Neutrophil (primary cell): ENCODE measurements around the gene PLEKHA7.

Experiments used
- H3K27ac ChIP-seq: fragments of 200-600 bp; sonication (generic); 2 replicates; pipeline ENCODE4 v1.5.1; 2016; ENCODE audit warnings: mild to moderate bottlenecking, moderate library complexity
- H3K27me3 ChIP-seq: fragments of 200-600 bp; sonication (generic); 2 replicates; pipeline ENCODE4 v1.6.0; 2016; ENCODE audit warnings: mild to moderate bottlenecking
- H3K36me3 ChIP-seq: fragments of 200-600 bp; sonication (generic); 2 replicates; pipeline ENCODE4 v1.5.1; 2017
- H3K4me1 ChIP-seq, 2 experiments: fragments of 200-600 bp in 1 of 2; sonication (generic) in 1 of 2; 1 replicate in 1 of 2; 2 replicates in 1 of 2; pipeline versions ENCODE4 v1.5.1 to v1.6.1; 2013 to 2016; ENCODE audit warnings: low read depth in 1 of 2, low read length in 1 of 2, mild to moderate bottlenecking in 1 of 2, moderate library complexity in 1 of 2; ENCODE audit not compliant: control insufficient read depth in 1 of 2, insufficient read depth in 1 of 2
- H3K4me3 ChIP-seq, 2 experiments: fragments of 200-600 bp in 1 of 2; sonication (generic) in 1 of 2; 1 replicate in 1 of 2; 2 replicates in 1 of 2; pipeline ENCODE4 v1.5.1; 2013 to 2016; ENCODE audit warnings: low read depth in 1 of 2, low read length in 1 of 2, mild to moderate bottlenecking in 1 of 2, moderate library complexity in 1 of 2
- H3K9me3 ChIP-seq: fragments of 200-600 bp; sonication (generic); 2 replicates; pipeline ENCODE4 v1.5.1; 2016
- TF ChIP-seq, protein P1 (sequence below): fragments of 200-600 bp; sonication (generic); IDR thresholded peaks from 2 replicates; pipeline ENCODE4 v1.5.1; 2016; ENCODE audit warnings: antibody characterized with exemption

Gene PLEKHA7

DNA sequence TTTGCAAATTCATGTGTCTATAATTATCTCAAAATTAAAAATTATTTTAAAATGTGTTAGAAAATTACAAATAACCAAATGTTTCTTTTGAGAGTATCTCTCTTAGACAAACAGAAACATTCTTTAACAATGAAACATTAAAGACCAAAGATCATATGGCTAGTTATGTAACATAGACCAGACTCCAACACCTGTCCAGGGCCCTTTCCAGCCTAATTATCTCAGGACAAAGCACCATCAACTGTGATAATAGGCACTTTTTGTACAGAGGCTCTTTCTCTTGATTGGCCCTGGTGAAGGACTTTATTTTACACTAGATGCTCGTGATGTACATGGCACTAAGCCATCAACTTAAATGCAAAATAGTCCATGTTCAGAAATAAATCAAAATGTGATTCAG lies 5.0 kb upstream of the PLEKHA7 start:
- Histone ChIP-seq H3K9me3 (no peaks in the 10 kb centered on the region), H3K27me3 (peaks cover 73% of the 10 kb centered on the region), H3K27ac (no peak overlapping the region), H3K36me3 (no peaks in the 10 kb centered on the region), H3K4me1 (peaks cover 3 to 5% of the 10 kb centered on the region in 2 experiments), H3K4me3 (no peak overlapping the region)
- TF ChIP-seq, protein P1, sequence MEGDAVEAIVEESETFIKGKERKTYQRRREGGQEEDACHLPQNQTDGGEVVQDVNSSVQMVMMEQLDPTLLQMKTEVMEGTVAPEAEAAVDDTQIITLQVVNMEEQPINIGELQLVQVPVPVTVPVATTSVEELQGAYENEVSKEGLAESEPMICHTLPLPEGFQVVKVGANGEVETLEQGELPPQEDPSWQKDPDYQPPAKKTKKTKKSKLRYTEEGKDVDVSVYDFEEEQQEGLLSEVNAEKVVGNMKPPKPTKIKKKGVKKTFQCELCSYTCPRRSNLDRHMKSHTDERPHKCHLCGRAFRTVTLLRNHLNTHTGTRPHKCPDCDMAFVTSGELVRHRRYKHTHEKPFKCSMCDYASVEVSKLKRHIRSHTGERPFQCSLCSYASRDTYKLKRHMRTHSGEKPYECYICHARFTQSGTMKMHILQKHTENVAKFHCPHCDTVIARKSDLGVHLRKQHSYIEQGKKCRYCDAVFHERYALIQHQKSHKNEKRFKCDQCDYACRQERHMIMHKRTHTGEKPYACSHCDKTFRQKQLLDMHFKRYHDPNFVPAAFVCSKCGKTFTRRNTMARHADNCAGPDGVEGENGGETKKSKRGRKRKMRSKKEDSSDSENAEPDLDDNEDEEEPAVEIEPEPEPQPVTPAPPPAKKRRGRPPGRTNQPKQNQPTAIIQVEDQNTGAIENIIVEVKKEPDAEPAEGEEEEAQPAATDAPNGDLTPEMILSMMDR, result no peak

DNA sequence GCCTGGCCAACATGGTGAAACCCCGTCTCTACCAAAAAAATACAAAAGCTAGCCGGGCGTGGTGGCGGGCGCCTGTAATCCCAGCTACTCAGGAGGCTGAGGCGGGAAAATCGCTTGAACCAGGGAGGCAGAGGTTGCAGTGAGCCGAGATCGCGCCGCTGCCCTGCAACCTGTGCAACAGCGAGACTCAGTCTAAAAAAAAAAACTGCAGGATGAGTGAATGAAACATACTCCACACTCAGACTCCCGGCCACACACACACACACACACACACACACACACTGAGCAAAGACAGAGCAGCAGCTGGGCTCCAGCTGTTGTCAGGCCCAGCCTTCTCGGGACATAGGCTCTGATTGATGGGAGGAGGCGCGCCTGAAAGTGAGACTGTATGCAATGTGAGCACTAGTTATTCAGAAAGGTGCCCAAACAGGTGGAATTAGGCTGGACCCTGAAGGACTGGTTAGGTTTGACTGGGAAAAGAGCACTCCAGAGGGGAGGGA lies 1.5 kb upstream of the PLEKHA7 start:
- peaks cover 12 to 17% of the 10 kb centered on the region in 2 experiments for H3K4me1 ChIP-seq
- H3K9me3 ChIP-seq, result no peaks in the 10 kb centered on the region
- H3K4me3 ChIP-seq, result no peak overlapping the region
- H3K36me3 ChIP-seq, result no peaks in the 10 kb centered on the region
- no peak overlapping the region for H3K27ac ChIP-seq
- H3K27me3 ChIP-seq, result peaks cover 93% of the 10 kb centered on the region
- TF ChIP-seq, protein P1, result no peak

DNA sequence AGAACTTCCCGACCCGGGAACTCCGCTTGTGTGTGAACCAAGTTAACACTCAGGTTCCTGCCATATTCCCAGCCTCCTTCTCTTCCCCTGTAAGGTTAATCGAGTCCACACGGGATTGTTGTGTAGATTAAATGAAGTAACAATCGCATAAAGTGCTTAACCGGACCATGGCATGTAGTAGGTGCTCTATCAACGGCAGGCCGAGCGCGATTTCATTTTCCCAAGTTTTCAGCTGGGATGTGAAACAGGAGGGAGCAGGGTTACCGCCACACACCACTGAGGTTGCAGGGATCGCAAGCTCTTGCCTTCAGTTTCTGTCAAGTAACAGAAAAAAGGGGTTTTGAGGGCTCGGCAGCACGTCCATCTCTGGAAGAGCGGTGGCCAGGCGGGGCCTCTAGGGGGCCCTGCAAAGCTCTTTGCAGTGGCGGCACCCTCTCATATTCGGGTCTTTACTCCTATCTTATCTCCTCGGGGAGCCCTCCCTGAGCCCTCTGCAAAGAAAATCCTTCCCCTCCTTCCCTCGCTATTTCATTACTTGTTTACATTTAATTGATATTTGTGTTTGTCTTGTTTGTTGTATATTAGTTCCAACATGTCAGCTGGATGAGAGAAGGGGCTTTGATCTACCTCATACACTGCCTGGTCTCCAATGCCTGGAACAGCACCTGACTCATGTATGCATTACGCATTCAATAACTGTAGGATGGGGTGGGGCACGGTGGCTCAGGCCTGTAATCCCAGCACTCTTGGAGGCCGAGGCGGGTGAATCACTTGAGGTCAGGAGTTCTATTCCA lies 816 bp upstream of the PLEKHA7 start:
- Histone ChIP-seq H3K27me3 (peaks cover 100% of the 10 kb centered on the region), H3K27ac (no peak overlapping the region), H3K4me3 (peak overlapping the region; percentile 41 to 46), H3K9me3 (no peaks in the 10 kb centered on the region), H3K36me3 (no peaks in the 10 kb centered on the region), H3K4me1 (peaks cover 12 to 17% of the 10 kb centered on the region in 2 experiments)
- TF ChIP-seq, protein P1, result no peak

DNA sequence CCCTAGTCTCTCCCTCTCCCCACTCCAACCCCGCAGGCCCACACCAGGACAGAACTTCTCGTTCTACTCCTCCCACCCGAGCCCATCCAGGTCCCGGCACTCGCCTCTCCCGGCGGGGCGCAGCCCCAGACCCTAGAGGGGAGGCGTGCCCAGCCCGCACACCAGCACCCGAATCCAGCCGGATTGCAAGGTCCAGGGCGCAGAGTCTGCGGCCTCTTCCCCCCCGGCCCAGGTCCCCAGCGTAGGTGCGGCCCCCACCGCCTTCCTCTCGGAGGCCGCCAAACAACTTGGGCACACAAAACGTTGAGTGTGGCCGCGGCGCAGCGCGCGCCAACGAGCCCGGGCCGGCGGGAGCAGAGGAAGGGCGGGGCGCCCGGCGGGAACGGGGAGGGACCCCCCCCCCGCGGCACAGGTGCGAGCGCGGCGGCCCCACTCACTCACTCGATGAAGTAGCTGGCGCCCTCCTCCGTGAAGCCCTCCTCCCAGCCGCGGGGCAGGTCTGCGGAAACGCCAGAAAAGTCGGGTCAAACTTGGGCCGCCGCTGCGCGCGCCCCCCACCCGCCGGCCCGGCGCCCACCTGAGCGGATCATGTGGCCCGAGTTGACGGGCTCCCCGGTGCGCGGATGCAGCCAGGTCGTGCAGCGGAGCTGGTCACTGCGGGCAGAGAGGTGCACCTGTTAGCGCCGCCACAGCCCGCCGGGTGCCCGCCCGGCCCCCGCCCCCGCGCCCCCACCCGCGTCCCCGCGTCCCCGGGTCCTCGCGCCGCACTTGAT lies 480 bp downstream of the PLEKHA7 start:
- no peaks in the 10 kb centered on the region for H3K9me3 ChIP-seq
- TF ChIP-seq, protein P1, result no peak
- no peaks in the 10 kb centered on the region for H3K36me3 ChIP-seq
- H3K27ac ChIP-seq, result no peak overlapping the region
- H3K4me1 ChIP-seq, result peaks cover 12 to 17% of the 10 kb centered on the region in 2 experiments
- peaks cover 97% of the 10 kb centered on the region for H3K27me3 ChIP-seq
- peak overlapping the region; percentile 38 to 54 for H3K4me3 ChIP-seq

DNA sequence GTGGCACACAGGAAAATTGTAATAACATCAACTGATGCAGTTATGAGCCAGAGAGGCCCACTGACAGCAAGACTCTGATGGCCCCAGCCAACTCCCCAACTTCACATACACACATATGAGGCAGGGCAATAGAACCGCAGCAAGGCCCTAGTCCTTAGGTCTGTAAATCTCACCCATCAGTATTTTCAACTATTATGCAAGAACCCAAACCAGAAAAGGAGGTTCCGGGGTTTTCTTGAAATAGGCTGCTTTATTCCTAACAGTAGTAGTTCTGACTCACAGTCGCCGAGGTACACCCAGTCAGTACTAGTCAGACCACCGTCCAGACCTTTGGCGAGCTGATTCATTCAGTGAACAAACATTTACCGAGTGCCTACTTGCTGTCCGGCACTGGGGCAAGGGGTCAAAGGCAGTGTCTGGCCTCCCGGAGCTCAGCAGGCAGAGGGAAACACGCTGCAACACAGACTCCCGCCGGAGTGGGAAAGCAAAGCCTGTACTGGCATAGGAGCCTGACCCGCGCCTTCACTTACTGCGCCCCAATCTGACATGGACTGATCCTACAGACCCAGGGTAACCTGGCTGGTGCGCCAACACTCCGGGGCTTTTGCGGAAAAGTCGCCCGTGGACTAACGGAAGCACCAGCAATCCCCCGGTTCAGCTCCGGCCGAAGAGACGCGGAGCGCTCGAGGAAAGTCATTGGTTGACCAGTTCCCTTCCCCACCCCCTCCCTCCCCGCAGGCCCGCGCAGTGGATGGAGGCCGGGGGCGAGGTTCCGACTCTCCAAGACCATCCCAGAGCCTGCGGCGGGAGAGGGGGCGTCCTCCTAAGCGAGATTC lies 1.3 kb downstream of the PLEKHA7 start:
- Histone ChIP-seq H3K27me3 (peaks cover 91% of the 10 kb centered on the region), H3K36me3 (no peaks in the 10 kb centered on the region), H3K9me3 (no peaks in the 10 kb centered on the region), H3K27ac (no peak overlapping the region), H3K4me3 (peak overlapping the region; percentile 38 to 54), H3K4me1 (peaks cover 12 to 17% of the 10 kb centered on the region in 2 experiments)
- TF ChIP-seq, protein P1, result no peak
